ENCODE measurements around the gene TMEM45A.
"Not testable (repeated sequence)": the region's sequence is repeated elsewhere in the genome, so short reads cannot be mapped to it uniquely, and the experiment has no call there.

Gene TMEM45A

GRCh38 chr3:100463002-100463401, 29.4 kb upstream of the TMEM45A start:
- no peak overlapping the region for H3K9ac ChIP-seq (ENCODE audit: low read depth, low read length)
- H3K36me3 ChIP-seq (ENCODE audit: control insufficient read depth, insufficient read depth, low read length): no peaks in the 10 kb centered on the region
- no peaks in the 10 kb centered on the region for H3K4me1 ChIP-seq (ENCODE audit: control insufficient read depth, insufficient read depth, low read length)
- H3K9me3 ChIP-seq (ENCODE audit: control insufficient read depth, insufficient read depth, low read length): peaks cover 12% of the 10 kb centered on the region
- no peak overlapping the region for H3K4me3 ChIP-seq (ENCODE audit: low read depth, low read length)
- H3K27ac ChIP-seq (ENCODE audit: low read depth, low read length): no peak overlapping the region
- no peaks in the 10 kb centered on the region for H3K27me3 ChIP-seq (ENCODE audit: control insufficient read depth, insufficient read depth, low read length)

- Histone ChIP-seq H3K27me3 (ENCODE audit: control insufficient read depth, insufficient read depth, low read length) (no peaks in the 10 kb centered on the region), H3K27ac (ENCODE audit: low read depth, low read length) (no peak overlapping the region), H3K4me1 (ENCODE audit: control insufficient read depth, insufficient read depth, low read length) (no peaks in the 10 kb centered on the region)
These were observed 28.7 kb upstream of the TMEM45A start for GRCh38 chr3:100463646-100464155.

GRCh38 chr3:100465892-100466777, 26.3 kb upstream of the TMEM45A start:
- Histone ChIP-seq H3K4me3 (ENCODE audit: low read depth, low read length) (no peak overlapping the region), H3K27ac (ENCODE audit: low read depth, low read length) (no peak overlapping the region), H3K9ac (ENCODE audit: low read depth, low read length) (no peak overlapping the region)

More at GRCh38 chr3:100463646-100464155, 28.7 kb upstream of the TMEM45A start:
- Histone ChIP-seq H3K4me3 (ENCODE audit: low read depth, low read length) (no peak overlapping the region), H3K9ac (ENCODE audit: low read depth, low read length) (no peak overlapping the region), H3K36me3 (ENCODE audit: control insufficient read depth, insufficient read depth, low read length) (no peaks in the 10 kb centered on the region), H3K9me3 (ENCODE audit: control insufficient read depth, insufficient read depth, low read length) (peaks cover 15% of the 10 kb centered on the region)

GRCh38 chr3:100467133-100467532, 25.3 kb upstream of the TMEM45A start:
- Histone ChIP-seq H3K27ac (ENCODE audit: low read depth, low read length) (no peak overlapping the region), H3K36me3 (ENCODE audit: control insufficient read depth, insufficient read depth, low read length) (no peaks in the 10 kb centered on the region), H3K27me3 (ENCODE audit: control insufficient read depth, insufficient read depth, low read length) (no peaks in the 10 kb centered on the region), H3K9me3 (ENCODE audit: control insufficient read depth, insufficient read depth, low read length) (peaks cover 24% of the 10 kb centered on the region), H3K4me1 (ENCODE audit: control insufficient read depth, insufficient read depth, low read length) (no peaks in the 10 kb centered on the region), H3K9ac (ENCODE audit: low read depth, low read length) (no peak overlapping the region), H3K4me3 (ENCODE audit: low read depth, low read length) (no peak overlapping the region)

More at GRCh38 chr3:100465892-100466777, 26.3 kb upstream of the TMEM45A start:
- H3K36me3 ChIP-seq (ENCODE audit: control insufficient read depth, insufficient read depth, low read length): no peaks in the 10 kb centered on the region
- no peaks in the 10 kb centered on the region for H3K27me3 ChIP-seq (ENCODE audit: control insufficient read depth, insufficient read depth, low read length)
- peaks cover 24% of the 10 kb centered on the region for H3K9me3 ChIP-seq (ENCODE audit: control insufficient read depth, insufficient read depth, low read length)
- no peaks in the 10 kb centered on the region for H3K4me1 ChIP-seq (ENCODE audit: control insufficient read depth, insufficient read depth, low read length)

- Histone ChIP-seq H3K4me3 (ENCODE audit: low read depth, low read length) (no peak overlapping the region), H3K9me3 (ENCODE audit: control insufficient read depth, insufficient read depth, low read length) (peaks cover 24% of the 10 kb centered on the region), H3K36me3 (ENCODE audit: control insufficient read depth, insufficient read depth, low read length) (no peaks in the 10 kb centered on the region), H3K27ac (ENCODE audit: low read depth, low read length) (no peak overlapping the region), H3K27me3 (ENCODE audit: control insufficient read depth, insufficient read depth, low read length) (no peaks in the 10 kb centered on the region), H3K9ac (ENCODE audit: low read depth, low read length) (no peak overlapping the region), H3K4me1 (ENCODE audit: control insufficient read depth, insufficient read depth, low read length) (no peaks in the 10 kb centered on the region)
These were observed 23.7 kb upstream of the TMEM45A start for GRCh38 chr3:100468676-100469075.

- Histone ChIP-seq H3K27ac (ENCODE audit: low read depth, low read length) (no peak overlapping the region), H3K36me3 (ENCODE audit: control insufficient read depth, insufficient read depth, low read length) (no peaks in the 10 kb centered on the region), H3K9me3 (ENCODE audit: control insufficient read depth, insufficient read depth, low read length) (peaks cover 24% of the 10 kb centered on the region), H3K4me1 (ENCODE audit: control insufficient read depth, insufficient read depth, low read length) (no peaks in the 10 kb centered on the region), H3K4me3 (ENCODE audit: low read depth, low read length) (no peak overlapping the region), H3K27me3 (ENCODE audit: control insufficient read depth, insufficient read depth, low read length) (no peaks in the 10 kb centered on the region), H3K9ac (ENCODE audit: low read depth, low read length) (no peak overlapping the region)
These were observed 21.5 kb upstream of the TMEM45A start for GRCh38 chr3:100470951-100471350.

- Histone ChIP-seq H3K9me3 (ENCODE audit: control insufficient read depth, insufficient read depth, low read length) (peaks cover 24% of the 10 kb centered on the region), H3K27me3 (ENCODE audit: control insufficient read depth, insufficient read depth, low read length) (no peaks in the 10 kb centered on the region), H3K36me3 (ENCODE audit: control insufficient read depth, insufficient read depth, low read length) (no peaks in the 10 kb centered on the region), H3K4me3 (ENCODE audit: low read depth, low read length) (no peak overlapping the region), H3K4me1 (ENCODE audit: control insufficient read depth, insufficient read depth, low read length) (no peaks in the 10 kb centered on the region), H3K27ac (ENCODE audit: low read depth, low read length) (no peak overlapping the region), H3K9ac (ENCODE audit: low read depth, low read length) (no peak overlapping the region)
These were observed 21.0 kb upstream of the TMEM45A start for GRCh38 chr3:100471444-100471843.

GRCh38 chr3:100477851-100478360, 14.5 kb upstream of the TMEM45A start:
- not testable (repeated sequence) for H3K9me3 ChIP-seq (ENCODE audit: control insufficient read depth, insufficient read depth, low read length); H3K4me3 ChIP-seq (ENCODE audit: low read depth, low read length); H3K27me3 ChIP-seq (ENCODE audit: control insufficient read depth, insufficient read depth, low read length); H3K27ac ChIP-seq (ENCODE audit: low read depth, low read length); H3K4me1 ChIP-seq (ENCODE audit: control insufficient read depth, insufficient read depth, low read length); H3K9ac ChIP-seq (ENCODE audit: low read depth, low read length); H3K36me3 ChIP-seq (ENCODE audit: control insufficient read depth, insufficient read depth, low read length)

- not testable (repeated sequence) for H3K9ac ChIP-seq (ENCODE audit: low read depth, low read length); H3K9me3 ChIP-seq (ENCODE audit: control insufficient read depth, insufficient read depth, low read length); H3K4me3 ChIP-seq (ENCODE audit: low read depth, low read length); H3K4me1 ChIP-seq (ENCODE audit: control insufficient read depth, insufficient read depth, low read length); H3K27me3 ChIP-seq (ENCODE audit: control insufficient read depth, insufficient read depth, low read length); H3K27ac ChIP-seq (ENCODE audit: low read depth, low read length); H3K36me3 ChIP-seq (ENCODE audit: control insufficient read depth, insufficient read depth, low read length)
These were observed 13.9 kb upstream of the TMEM45A start for GRCh38 chr3:100478521-100478920.

GRCh38 chr3:100480081-100480480, 12.3 kb upstream of the TMEM45A start:
- Histone ChIP-seq H3K9me3 (ENCODE audit: control insufficient read depth, insufficient read depth, low read length) (no peaks in the 10 kb centered on the region), H3K27me3 (ENCODE audit: control insufficient read depth, insufficient read depth, low read length) (no peaks in the 10 kb centered on the region), H3K9ac (ENCODE audit: low read depth, low read length) (no peak overlapping the region), H3K4me3 (ENCODE audit: low read depth, low read length) (no peak overlapping the region), H3K4me1 (ENCODE audit: control insufficient read depth, insufficient read depth, low read length) (no peaks in the 10 kb centered on the region), H3K27ac (ENCODE audit: low read depth, low read length) (no peak overlapping the region), H3K36me3 (ENCODE audit: control insufficient read depth, insufficient read depth, low read length) (no peaks in the 10 kb centered on the region)

- Histone ChIP-seq H3K27me3 (ENCODE audit: control insufficient read depth, insufficient read depth, low read length) (no peaks in the 10 kb centered on the region), H3K9ac (ENCODE audit: low read depth, low read length) (no peak overlapping the region), H3K36me3 (ENCODE audit: control insufficient read depth, insufficient read depth, low read length) (no peaks in the 10 kb centered on the region)
These were observed 10.2 kb upstream of the TMEM45A start for GRCh38 chr3:100482176-100482575.

More at GRCh38 chr3:100482176-100482575, 10.2 kb upstream of the TMEM45A start:
- Histone ChIP-seq H3K4me3 (ENCODE audit: low read depth, low read length) (no peak overlapping the region), H3K4me1 (ENCODE audit: control insufficient read depth, insufficient read depth, low read length) (peaks cover 9% of the 10 kb centered on the region; the same call in 1 of the 2 replicates), H3K27ac (ENCODE audit: low read depth, low read length) (no peak overlapping the region), H3K9me3 (ENCODE audit: control insufficient read depth, insufficient read depth, low read length) (no peaks in the 10 kb centered on the region)

All from HUES48 (cell line).